PFSK-1 (cell line): ENCODE data around the gene STK40.

Experiments used
- POLR2AphosphoS5 ChIP-seq: IDR thresholded peaks from 2 replicates; pipeline ENCODE4 v1.6.1; 2012; ENCODE audit warnings: low read depth, mild to moderate bottlenecking, control low read depth, low read length, moderate library complexity
- REST ChIP-seq, 2 experiments: IDR thresholded peaks; 2 replicates each; pipeline versions ENCODE4 v1.6.1 to v1.8.0; 2011 to 2012; ENCODE audit warnings: low read depth in 2 of 2, low read length in 2 of 2, control low read depth in 1 of 2, inconsistent platforms in 1 of 2, mild to moderate bottlenecking in 1 of 2, moderate library complexity in 1 of 2; ENCODE audit not compliant: insufficient read depth in 1 of 2
- SIN3A ChIP-seq: IDR thresholded peaks from 2 replicates; pipeline ENCODE4 v1.6.1; 2012; ENCODE audit warnings: mild to moderate bottlenecking, low read length, moderate library complexity, borderline replicate concordance; ENCODE audit not compliant: insufficient read depth
- TAF1 ChIP-seq: IDR thresholded peaks from 2 replicates; pipeline ENCODE4 v1.6.1; 2012; ENCODE audit warnings: low read length, control low read depth, borderline replicate concordance; ENCODE audit not compliant: insufficient read depth

DNA sequence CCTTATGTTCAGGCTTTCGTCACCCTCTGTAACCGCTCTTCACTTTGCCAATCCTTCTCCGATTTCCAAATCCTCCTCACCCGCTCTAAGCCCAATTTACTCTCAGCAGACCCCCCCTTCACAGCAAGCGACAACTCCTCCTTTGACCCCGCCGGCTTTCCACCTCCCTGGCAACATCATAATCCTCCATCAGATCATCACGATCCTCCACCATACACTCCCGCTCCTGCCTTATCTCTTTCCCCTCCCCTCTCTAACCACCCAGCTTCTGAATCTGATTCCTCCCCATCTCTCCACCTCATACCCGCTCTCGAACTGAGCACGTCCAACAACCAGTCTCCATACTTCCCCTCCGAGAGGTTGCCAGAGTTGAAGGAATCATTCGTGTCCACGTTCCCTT lies 54.8 kb downstream of the STK40 start:
- TF ChIP-seq TAF1 = no peak
- TF ChIP-seq POLR2AphosphoS5 = no peak
- TF ChIP-seq REST (IDR thresholded peaks at IDR 0.05; ENCODE audit: insufficient read depth in 1 of 2, low read depth in 2 of 2, low read length in 2 of 2) = no peak
- TF ChIP-seq SIN3A = no peak
